ENCODE data around the gene ATP10B.
"Not testable (repeated sequence)": the region's sequence is repeated elsewhere in the genome, so short reads cannot be mapped to it uniquely, and the experiment has no call there.

Gene ATP10B

GRCh38 chr5:160749026-160749425, 103.0 kb downstream of the ATP10B start:
- H3K9ac ChIP-seq: no peak overlapping the region
- no peaks in the 10 kb centered on the region for H3K9me3 ChIP-seq (replicated peaks in 1 of 11)
- peaks cover 15 to 44% (median 40%) of the 10 kb centered on the region in 10 experiments for H3K4me1 ChIP-seq
- no peak overlapping the region for H3K27ac ChIP-seq
- H4K20me1 ChIP-seq: no peaks in the 10 kb centered on the region
- peak overlapping the region in 6 of 11 experiments; percentile 8 to 63 (median 32); a peak in 7 of 22 replicates for H3K4me2 ChIP-seq
- no peak overlapping the region for H3K4me3 ChIP-seq
- no peak for TF ChIP-seq Cebpa-rat (IDR thresholded peaks at IDR 0.05)
- H3K27me3 ChIP-seq: no peaks in the 10 kb centered on the region
- H3K36me3 ChIP-seq: no peaks in the 10 kb centered on the region

DNA sequence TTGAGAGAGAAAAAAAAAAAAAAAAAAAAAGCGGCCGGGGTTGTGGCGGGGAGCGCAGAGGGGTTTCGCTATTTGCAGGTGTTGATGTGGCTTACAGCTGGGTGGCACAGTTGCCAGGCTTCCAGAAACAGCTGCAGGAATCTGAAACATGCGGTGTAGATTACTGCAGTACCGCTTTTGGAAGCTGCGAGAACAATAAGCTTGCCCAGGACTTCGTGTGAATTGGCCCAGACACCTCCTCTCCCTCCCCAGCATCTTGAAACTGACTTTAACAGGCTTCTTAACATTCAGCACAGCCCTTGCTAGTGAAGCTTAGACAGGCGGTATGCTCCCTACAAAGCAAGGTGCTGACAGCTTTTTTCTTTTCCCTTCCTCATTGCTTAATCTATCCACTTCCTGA, 104.0 kb downstream of the ATP10B start:
- no peaks in the 10 kb centered on the region for H3K36me3 ChIP-seq
- H3K27ac ChIP-seq: peak overlapping the region in 6 of 11 experiments; percentile 3 to 50 (median 24); a peak in 9 of 22 replicates
- peak overlapping the region; percentile 37 to 66 (median 55) for H3K4me2 ChIP-seq
- peaks cover 25 to 54% (median 51%) of the 10 kb centered on the region in 10 experiments for H3K4me1 ChIP-seq
- peak overlapping the region in 3 of 11 experiments; percentile 1 to 11 (median 4); a peak in 1 of 22 replicates for H3K9ac ChIP-seq
- H4K20me1 ChIP-seq: no peaks in the 10 kb centered on the region
- H3K9me3 ChIP-seq (replicated peaks in 1 of 11): no peaks in the 10 kb centered on the region
- no peaks in the 10 kb centered on the region for H3K27me3 ChIP-seq
- no peak overlapping the region for H3K4me3 ChIP-seq
- TF ChIP-seq Cebpa-rat (IDR thresholded peaks at IDR 0.05): 0 out of 22 replicates have a peak, but pooled peaks of 1 of the 11 experiments have one; percentile 27

- Histone ChIP-seq H3K9me3 (replicated peaks in 1 of 11) (no peaks in the 10 kb centered on the region), H3K4me3 (no peak overlapping the region), H3K4me1 (peaks cover 30 to 58% (median 55%) of the 10 kb centered on the region in 10 experiments), H3K9ac (0 out of 22 replicates have a peak overlapping the region, but pooled peaks of 1 of the 11 experiments have one; percentile 4), H3K36me3 (no peaks in the 10 kb centered on the region), H4K20me1 (no peaks in the 10 kb centered on the region), H3K4me2 (peak overlapping the region; percentile 37 to 66 (median 55)), H3K27ac (peak overlapping the region in 3 of 11 experiments; percentile 13 to 50 (median 47); a peak in 4 of 22 replicates), H3K27me3 (no peaks in the 10 kb centered on the region)
- TF ChIP-seq Cebpa-rat (IDR thresholded peaks at IDR 0.05): no peak
Measured at GRCh38 chr5:160747559-160747958, 104.5 kb downstream of the ATP10B start.

- Histone ChIP-seq H4K20me1 (no peaks in the 10 kb centered on the region), H3K4me1 (peaks cover 35 to 64% (median 61%) of the 10 kb centered on the region in 10 experiments), H3K27me3 (no peaks in the 10 kb centered on the region), H3K36me3 (no peaks in the 10 kb centered on the region), H3K4me3 (no peak overlapping the region), H3K27ac (peak overlapping the region in 2 of 11 experiments; percentile 25 to 60; a peak in 2 of 22 replicates), H3K9ac (no peak overlapping the region), H3K9me3 (replicated peaks in 1 of 11) (no peaks in the 10 kb centered on the region), H3K4me2 (peak overlapping the region; percentile 10 to 88 (median 74); a peak in 19 of 22 replicates)
- no peak for TF ChIP-seq Cebpa-rat (IDR thresholded peaks at IDR 0.05)
Measured at GRCh38 chr5:160744268-160745101, 107.5 kb downstream of the ATP10B start.

DNA sequence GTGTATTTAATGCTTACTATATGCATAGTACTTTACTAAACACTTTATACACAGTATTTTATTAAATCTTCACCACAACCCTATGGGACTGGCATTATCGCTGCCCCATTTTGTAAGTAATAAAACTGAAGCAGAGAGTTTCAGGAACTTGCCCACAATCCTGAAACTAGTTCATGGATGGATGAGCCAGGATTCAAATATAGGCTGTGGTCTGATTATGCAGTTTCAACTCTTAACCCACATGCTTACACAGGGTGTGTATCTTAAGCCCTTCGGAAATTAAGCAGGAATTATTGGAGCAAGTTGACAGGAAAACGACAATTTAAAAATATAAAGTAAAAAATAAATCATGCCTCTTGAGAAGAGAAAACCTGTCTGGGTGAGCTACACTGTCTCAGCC, 109.0 kb downstream of the ATP10B start:
- Histone ChIP-seq H3K27ac (peak overlapping the region in 8 of 11 experiments; percentile 23 to 60 (median 34); a peak in 12 of 22 replicates), H3K4me1 (peaks cover 30 to 54% (median 48%) of the 10 kb centered on the region in 10 experiments), H3K4me3 (no peak overlapping the region; a peak in 1 of 20 replicates)

GRCh38 chr5:160742446-160742845, 109.6 kb downstream of the ATP10B start:
- H3K27me3 ChIP-seq: no peaks in the 10 kb centered on the region
- no peak overlapping the region for H3K9ac ChIP-seq
- H4K20me1 ChIP-seq: no peaks in the 10 kb centered on the region
- no peaks in the 10 kb centered on the region for H3K9me3 ChIP-seq (replicated peaks in 1 of 11)
- H3K27ac ChIP-seq: no peak overlapping the region
- H3K4me1 ChIP-seq: peaks cover 24 to 48% (median 42%) of the 10 kb centered on the region in 10 experiments
- H3K36me3 ChIP-seq: no peaks in the 10 kb centered on the region
- peak overlapping the region; percentile 17 to 88 (median 74) for H3K4me2 ChIP-seq
- no peak for TF ChIP-seq Cebpa-rat (IDR thresholded peaks at IDR 0.05)
- H3K4me3 ChIP-seq: no peak overlapping the region

More for the DNA sequence above, 109.0 kb downstream of the ATP10B start:
- H3K36me3 ChIP-seq: no peaks in the 10 kb centered on the region
- H3K9me3 ChIP-seq (replicated peaks in 1 of 11): no peaks in the 10 kb centered on the region
- no peak for TF ChIP-seq Cebpa-rat (IDR thresholded peaks at IDR 0.05)
- H3K27me3 ChIP-seq: no peaks in the 10 kb centered on the region
- peak overlapping the region in 2 of 11 experiments; percentile 4 to 26; a peak in 1 of 22 replicates for H3K9ac ChIP-seq
- H3K4me2 ChIP-seq: peak overlapping the region; percentile 17 to 88 (median 74); a peak in 21 of 22 replicates
- H4K20me1 ChIP-seq: no peaks in the 10 kb centered on the region

GRCh38 chr5:160727296-160727997, 124.6 kb downstream of the ATP10B start:
- no peaks in the 10 kb centered on the region for H3K9me3 ChIP-seq (replicated peaks in 1 of 11)
- H3K4me3 ChIP-seq: no peak overlapping the region
- H3K27me3 ChIP-seq: no peaks in the 10 kb centered on the region
- TF ChIP-seq Cebpa-rat (IDR thresholded peaks at IDR 0.05): no peak
- no peaks in the 10 kb centered on the region for H4K20me1 ChIP-seq
- H3K36me3 ChIP-seq: no peaks in the 10 kb centered on the region
- H3K4me2 ChIP-seq: no peak overlapping the region
- no peak overlapping the region for H3K9ac ChIP-seq
- peaks cover 0 to 18% (median 2%) of the 10 kb centered on the region in 10 experiments; a peak in 9 of 20 replicates for H3K4me1 ChIP-seq
- H3K27ac ChIP-seq: no peak overlapping the region

- Histone ChIP-seq H3K9me3 (replicated peaks in 1 of 11) (no peaks in the 10 kb centered on the region), H3K4me1 (peaks cover 0 to 18% (median 2%) of the 10 kb centered on the region in 10 experiments; a peak in 9 of 20 replicates), H3K27me3 (no peaks in the 10 kb centered on the region), H3K27ac (no peak overlapping the region), H4K20me1 (no peaks in the 10 kb centered on the region), H3K4me3 (no peak overlapping the region), H3K9ac (no peak overlapping the region), H3K36me3 (no peaks in the 10 kb centered on the region), H3K4me2 (no peak overlapping the region)
- TF ChIP-seq Cebpa-rat (IDR thresholded peaks at IDR 0.05): no peak
Measured at GRCh38 chr5:160726721-160727120, 125.3 kb downstream of the ATP10B start.

GRCh38 chr5:160720822-160721221, 131.2 kb downstream of the ATP10B start:
- Histone ChIP-seq H3K27me3 (no peaks in the 10 kb centered on the region), H3K4me2 (no peak overlapping the region), H3K27ac (no peak overlapping the region), H3K9me3 (replicated peaks in 1 of 11) (peaks cover 0 to under 1% (median 0%) of the 10 kb centered on the region in 11 experiments; a peak in 2 of 22 replicates), H4K20me1 (no peaks in the 10 kb centered on the region), H3K36me3 (no peaks in the 10 kb centered on the region), H3K9ac (no peak overlapping the region), H3K4me1 (peaks cover 0 to 8% (median 0%) of the 10 kb centered on the region in 10 experiments; a peak in 6 of 20 replicates), H3K4me3 (no peak overlapping the region)
- no peak for TF ChIP-seq Cebpa-rat (IDR thresholded peaks at IDR 0.05)

DNA sequence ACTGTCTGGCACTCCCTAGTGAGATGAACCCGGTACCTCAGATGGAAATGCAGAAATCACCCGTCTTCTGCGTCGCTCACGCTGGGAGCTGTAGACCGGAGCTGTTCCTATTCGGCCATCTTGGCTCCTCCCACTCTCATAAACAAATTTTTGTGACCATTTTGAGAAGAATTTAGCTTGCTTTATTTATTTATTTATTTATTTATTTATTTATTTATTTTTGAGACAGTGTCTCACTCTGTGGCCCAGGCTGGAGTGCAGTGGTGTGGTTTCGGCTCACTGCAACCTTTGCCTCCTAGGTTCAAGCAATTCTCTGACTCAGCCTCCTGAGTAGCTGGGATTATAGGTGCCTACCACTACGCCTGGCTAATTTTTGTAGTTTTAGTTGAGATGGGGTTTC, 136.5 kb downstream of the ATP10B start:
- H3K9ac ChIP-seq; H3K27me3 ChIP-seq; H3K9me3 ChIP-seq (replicated peaks in 1 of 11); H3K36me3 ChIP-seq; H3K27ac ChIP-seq; H3K4me3 ChIP-seq; H4K20me1 ChIP-seq; H3K4me2 ChIP-seq; H3K4me1 ChIP-seq: not testable (repeated sequence)
